IPS-NIHi7 (cell line): Measurements from ENCODE around the gene ENC1.
A peak's percentile ranks its signal among the peaks of the same experiment; 100 is the strongest.

ENCODE experiments used
- DNase-seq: peaks from one replicate; pipeline ENCODE4 v3.0.0; 2012; ENCODE audit warnings: mixed read lengths; ENCODE audit errors: extremely low spot score

Gene ENC1

GRCh38 chr5:74608736-74609601 lies 31.6 kb downstream of the ENC1 start:
- no peak for DNase-seq

DNA sequence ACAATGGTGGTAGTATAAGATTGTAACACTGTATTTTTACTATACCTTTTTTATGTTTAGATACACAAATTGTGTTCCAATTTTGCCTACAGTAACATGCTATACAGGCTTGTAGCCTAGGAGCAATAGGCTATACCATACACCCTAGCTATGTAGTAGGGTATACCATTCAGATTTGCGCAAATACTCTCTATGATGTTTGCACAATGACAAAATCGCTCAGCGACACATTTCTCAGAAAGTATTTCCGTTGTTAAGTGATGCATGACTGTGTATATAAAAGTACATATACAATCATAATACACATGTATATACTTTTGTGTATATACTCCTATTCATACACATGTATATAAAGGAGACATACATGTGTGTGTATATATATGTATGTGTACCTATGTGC lies 34.8 kb downstream of the ENC1 start:
- DNase-seq = no peak

DNA sequence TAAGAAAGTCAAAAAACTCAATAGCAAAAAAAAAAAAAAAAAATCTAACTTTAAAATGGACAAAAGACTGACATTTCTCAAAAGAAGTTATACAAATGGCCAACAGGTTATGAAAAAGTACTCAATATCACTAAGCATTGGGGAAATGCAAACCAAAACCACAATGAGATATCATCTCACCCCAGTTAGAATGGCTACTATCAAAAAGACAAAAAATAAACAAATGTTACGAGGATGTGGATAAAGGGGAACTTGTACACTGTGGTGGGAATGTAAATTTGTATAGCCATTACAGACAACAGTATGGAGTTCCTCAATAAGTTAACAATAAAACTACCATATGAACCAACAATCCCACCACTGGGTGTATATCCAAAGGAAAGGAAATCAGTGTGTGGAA lies 37.2 kb downstream of the ENC1 start:
- no peak for DNase-seq

DNA sequence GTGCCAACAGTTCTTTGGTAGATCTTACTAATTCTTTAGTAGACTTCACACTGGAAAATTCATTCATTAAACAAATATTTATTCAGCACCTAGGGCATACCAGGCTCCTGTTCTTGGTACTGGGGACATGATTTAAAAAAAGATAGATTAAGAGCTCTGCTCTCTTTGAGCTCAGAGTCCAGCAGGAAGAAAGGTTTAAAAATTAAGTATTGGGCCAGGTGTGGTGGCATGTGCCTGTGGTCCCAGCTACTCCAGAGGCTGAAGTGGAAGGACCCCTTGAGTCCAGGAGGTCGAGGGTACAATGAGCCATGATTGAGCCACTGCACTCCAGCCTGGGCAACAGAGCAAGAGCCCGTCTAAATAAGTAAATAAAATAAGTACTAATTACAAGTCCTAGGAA lies 41.4 kb downstream of the ENC1 start:
- DNase-seq = no peak

DNA sequence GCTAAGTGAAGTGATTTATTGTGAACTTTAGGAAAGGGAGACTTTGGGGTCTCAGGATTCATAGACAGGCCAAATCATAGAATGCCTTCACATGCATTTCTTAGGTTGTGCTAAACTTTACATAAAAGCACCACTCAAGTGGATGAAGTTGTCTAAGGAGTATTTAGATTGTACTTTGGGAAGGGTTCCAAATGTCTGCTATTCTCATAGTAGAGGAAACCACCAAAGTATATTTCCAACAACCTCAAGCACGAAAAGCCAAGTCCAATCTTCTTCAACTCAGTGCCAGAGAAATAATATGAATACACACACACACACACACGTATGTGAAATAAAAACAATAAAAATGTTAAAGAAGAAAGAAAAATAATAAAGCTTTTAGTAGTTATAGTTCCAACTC lies 41.8 kb downstream of the ENC1 start:
- DNase-seq = no peak

DNA sequence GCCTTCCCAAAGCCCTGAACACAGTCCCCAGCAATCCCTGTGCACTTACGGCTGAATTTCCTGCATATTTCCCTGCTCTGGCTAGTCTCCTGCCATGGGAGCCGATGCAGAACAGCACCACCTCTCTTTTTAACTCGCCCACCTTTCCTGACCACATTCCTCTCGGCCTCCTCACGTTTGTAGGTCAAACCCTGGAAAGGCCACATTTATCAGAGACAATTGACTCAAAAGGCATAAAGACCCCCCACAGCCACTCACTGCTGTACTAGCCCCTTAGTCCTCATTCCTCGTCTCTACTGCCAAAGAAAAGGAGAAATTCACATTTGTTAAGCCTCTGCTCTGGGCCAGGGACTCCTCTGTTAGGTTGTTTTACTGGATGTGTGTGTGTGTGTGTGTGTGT lies 43.6 kb downstream of the ENC1 start:
- peak; percentile 79 for DNase-seq

- peak; percentile 31 for DNase-seq
Measured at GRCh38 chr5:74595143-74595925, 45.2 kb downstream of the ENC1 start.

- DNase-seq = no peak
Measured at GRCh38 chr5:74594137-74595040, 46.1 kb downstream of the ENC1 start.

- DNase-seq = no peak
Measured at GRCh38 chr5:74589204-74590056, 51.1 kb downstream of the ENC1 start.

GRCh38 chr5:74588415-74588814 lies 52.1 kb downstream of the ENC1 start:
- no peak for DNase-seq

GRCh38 chr5:74587890-74588289 lies 52.6 kb downstream of the ENC1 start:
- DNase-seq = no peak

DNA sequence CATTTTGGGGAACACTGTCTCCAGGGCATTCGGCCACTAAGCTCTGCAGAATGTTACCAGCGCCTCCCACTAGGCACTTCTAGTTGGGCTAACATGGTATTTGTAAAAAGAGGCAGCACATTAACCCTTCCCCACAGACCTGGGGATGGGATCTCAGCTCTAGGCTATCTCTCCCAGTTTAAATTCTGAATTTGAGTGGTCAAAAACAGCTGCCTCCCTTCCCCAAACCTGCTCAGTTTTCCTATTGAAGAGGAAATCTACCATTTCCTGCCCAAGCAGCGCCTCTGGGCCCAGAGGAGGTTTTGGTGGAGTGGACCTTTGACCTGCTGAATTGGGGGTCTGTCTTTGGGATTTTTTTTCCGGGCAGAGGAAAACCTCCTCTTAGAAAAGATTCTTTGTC lies 53.2 kb downstream of the ENC1 start:
- no peak for DNase-seq

DNA sequence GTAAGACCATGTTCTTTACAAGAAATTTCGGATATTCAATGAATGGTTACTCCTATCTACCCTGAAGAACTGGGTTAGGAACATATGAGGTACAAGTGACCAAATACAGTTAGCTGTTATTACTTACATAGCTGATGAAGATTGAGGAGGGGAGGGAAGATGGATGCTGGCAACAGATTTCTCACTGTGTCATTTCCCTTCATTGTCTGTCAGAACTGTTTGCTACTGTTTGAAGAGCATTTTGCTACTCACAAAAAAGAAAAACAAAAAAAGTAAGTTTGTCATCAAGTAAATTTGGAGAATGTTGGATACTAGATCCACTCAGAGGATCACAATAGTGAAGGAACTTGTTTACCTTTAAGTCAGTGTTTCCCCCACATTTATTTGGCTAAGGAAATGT lies 53.7 kb downstream of the ENC1 start:
- DNase-seq = no peak

DNA sequence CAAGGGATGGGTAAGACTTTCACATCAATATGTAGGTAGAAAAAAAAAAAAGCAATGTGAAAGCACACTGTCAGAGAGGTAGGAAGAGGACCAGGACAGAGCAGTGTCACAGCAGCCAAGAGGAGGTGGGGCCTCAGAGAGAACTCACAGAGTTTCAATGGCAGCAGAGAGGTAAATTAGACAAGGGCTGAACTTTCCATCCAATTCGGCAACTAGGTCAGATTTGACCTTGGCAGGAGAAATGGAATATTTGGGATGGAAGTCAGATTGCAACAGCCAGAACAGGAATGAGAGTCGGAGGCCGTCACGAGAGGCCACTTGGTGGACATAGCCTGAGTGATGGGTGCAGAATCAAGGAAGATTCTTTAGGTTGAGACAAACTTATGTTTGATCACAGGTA lies 57.7 kb downstream of the ENC1 start:
- no peak for DNase-seq

- DNase-seq = no peak
Measured at GRCh38 chr5:74581988-74582365, 58.6 kb downstream of the ENC1 start.

DNA sequence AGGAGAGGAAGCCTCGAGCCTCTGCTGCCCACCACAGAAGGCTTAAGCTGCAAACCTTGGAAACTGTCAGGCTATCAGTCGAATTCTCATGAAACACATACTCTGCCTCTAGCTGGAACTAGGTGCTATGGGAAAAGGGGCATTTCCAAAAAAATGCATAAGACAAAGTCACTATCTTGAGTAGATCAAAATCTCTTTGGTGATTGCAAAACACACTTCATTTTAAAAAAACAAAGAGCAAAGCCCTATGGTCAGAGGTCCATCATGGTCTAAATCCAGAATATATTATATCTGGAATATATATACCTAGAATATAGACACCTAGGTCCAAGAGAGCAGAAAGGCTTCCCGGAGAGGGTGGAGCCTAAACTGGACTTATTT lies 59.8 kb downstream of the ENC1 start:
- DNase-seq = no peak

DNA sequence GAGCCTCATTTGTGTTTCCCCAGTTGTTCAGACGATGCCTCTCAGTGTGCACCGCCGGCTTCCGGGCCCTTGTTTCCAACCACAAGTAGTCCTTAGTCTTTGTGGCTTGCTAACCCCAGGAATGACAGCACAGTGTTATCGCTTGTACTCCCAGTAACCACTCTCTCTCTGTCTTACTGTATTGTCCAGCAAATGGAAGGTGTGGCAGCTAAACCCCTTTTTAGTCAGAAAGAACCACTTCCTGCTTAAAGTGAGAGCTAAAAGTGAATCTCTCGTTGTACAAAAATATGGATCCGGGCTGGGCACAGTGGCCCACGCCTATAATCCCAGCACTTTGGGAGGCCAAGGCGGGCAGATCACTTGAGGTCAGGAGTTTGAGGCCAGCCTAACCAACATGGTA lies 61.3 kb downstream of the ENC1 start:
- DNase-seq = no peak

- DNase-seq = no peak
Measured at GRCh38 chr5:74578356-74579044, 62.0 kb downstream of the ENC1 start.
